ENCODE measurements around the gene LIF.
A peak's percentile ranks its signal among the peaks of the same experiment; 100 is the strongest.

Gene LIF

DNA sequence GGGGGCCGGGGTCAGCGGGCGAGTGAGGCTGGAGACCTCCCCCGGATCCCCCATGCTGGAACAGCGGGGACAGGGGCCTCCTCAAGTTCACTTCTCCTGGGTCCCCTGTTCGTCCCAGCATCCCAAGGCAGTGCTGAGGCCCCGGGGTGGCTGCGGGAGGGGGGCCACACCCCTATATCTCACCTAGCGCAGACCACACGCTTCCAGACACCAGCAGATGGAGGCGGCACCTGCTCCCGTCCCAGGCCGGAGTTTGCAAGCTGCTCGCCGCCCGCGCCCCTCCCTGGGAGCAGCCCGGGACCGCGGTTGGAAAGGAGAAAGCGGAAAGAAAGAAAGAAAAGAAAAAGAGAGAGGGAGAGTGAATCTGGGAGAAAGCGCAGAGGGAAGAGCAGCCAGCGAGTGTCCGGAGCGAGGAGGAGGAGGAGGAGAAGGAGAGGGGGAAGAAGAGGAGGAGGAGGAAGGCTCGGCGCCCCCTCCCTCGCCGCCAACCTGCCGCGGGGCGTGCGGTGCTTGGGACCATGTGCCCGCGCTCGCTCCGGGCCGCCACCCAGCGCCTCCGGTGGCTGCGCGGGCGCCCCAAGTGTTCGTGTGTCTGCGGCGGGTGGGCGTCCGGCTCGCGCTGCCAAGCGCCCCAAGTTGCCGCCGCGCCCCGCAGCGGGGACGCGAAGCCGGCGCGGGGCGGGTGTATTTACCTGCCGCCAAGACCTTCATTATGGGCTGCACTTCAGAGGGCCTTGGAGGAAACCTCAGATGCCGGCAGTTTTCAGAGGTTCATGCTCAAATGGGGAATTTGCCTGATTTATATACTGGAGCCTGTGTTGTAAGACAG is at the start of gene LIF:
Gene LIF, minus strand, starts transcription at position 775 of the 829 bp plus-strand sequence. Its CDS starts 64 bp downstream, at position 711.
- DNase-seq, result peak; percentile 80

DNA sequence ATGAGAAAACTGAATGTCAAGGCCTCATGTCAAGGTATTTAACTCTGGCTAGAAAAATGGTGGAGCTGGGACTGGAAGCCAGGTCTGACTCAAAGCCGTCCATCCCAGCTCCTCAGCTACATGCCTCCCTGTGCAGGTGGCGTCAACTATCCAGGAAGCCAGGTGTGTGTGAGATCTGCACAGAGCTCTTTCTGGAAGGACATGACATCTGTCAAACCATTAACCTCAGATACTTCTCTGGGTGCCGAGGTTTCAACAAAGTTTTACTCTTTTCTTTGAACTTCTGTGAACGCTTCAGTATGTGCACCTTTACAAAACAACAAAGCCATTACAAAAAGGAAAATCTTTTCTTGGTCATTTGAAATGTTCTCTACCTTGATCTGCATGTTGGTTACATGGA is 49.8 kb upstream of the LIF start:
- no peak for DNase-seq

DNA sequence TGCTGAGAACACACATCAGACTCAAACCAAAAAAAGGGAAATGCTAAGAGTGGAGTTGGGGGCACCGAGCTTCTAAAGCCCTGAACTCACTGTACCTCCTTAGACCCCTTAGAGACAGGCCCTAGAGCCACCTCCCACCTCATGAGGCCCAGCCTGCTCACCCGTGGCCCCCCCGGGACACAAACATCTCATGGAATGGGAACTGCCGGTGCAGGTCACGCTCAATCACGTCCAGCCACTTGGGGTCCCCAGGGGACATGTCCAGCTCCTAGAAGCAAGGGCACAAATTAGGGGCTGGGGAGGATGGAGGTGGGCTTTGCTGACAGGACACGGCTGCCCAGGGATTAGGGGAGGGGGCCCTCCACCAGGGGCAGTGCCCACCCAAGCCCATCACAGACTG is 49.0 kb upstream of the LIF start:
- no peak for DNase-seq

DNA sequence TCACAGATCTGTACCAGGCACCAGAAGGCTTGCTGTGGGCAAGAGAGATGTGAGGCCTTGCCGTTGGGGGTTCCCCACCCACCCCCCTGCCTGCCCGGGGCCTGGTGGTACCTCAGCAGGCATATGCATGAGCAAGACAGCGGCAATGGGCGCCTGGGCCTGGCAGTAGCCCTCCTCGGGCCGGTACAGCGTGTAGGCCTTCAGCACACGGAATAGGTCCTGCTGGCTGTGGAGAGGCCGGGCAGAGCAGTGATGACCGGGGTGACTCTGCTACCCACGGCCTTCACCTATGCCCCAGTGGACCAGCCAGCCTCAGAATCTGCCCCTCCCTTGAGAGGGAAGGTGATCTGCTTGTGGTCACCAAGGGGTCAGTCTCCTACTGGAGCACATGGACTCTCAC is 48.3 kb upstream of the LIF start:
- no peak for DNase-seq

DNA sequence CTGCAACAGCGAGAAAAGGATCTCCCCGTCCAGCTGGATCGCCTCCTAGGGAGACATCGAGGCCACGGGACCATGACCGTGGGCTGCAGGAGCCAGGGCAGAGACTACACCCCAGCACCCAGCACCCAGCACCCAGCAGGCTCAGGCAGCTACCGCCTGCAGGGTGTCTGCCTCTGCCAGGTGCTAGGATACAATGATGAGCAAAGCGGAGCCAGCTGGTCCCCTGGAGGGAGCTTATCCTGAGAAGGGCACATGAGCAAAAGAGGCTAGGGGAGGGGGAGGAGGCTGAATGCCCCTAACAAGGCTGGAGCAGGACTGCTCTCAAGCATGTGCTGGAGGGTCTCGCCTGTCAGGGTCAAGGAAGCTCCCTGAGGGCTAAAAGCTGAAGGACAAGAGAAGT is 47.5 kb upstream of the LIF start:
- no peak for DNase-seq

DNA sequence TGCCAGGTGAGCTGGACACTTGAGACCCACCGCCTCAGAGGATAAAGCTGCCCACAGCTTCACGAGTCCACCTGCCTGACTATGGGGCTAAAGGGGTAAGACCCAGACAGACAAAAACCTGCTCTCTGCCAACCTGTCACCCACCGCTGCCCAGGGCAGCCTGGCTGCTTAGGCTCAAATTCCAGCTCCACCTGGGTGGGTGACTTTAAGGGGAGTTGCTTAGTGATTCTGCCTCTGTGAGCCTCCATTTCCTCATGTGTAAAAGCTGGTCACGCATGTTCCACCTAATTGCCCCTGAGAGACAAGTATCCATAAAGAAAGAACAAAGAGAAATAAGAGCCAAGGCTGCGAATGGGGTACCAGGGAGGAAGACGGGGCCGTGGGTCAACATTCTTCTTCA is 46.5 kb upstream of the LIF start:
- DNase-seq, result no peak

DNA sequence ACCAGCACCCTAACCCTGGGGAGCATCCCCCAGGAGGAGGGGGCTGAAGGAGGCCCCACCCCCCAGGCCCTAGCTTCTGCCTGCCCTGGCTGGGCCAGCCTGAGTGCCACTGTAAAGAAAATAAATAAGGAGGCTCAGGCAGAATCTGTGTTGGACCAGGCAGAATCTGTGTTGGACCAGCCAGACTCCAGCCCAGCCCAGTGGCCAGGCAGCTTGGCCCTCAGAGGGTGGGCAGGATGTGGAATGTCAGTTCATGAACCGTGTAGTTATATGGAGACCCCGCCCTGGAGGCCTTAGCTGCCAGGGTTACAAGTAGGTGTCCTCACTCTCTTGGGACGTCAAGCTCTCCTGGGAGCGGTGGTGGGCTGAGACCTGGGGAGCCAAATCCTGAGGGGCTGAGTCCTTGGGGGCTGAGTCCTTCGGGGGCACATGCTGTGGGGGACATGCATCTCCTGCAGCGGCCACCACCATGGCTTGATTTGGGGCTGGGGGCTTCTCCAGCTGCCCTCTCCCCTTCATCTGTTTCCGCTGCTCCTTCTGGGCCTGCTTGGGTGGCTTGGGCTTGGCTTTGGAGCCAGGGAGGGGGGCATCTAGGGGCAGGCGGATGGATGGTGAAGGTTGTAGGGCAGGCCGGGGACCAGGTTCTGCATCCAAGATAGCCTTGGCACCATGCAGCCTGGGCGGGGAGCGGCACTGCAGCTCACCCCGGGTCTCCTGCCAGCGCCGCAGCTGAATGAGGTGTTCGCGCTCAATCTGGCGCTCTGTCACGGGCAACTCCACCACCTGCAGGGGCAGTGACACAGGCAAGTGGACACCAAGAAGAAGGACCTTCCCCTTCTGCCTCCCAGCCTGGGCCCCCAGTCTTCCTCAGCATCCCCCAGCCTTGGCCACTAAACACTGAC is 45.8 kb upstream of the LIF start:
- no peak for DNase-seq

DNA sequence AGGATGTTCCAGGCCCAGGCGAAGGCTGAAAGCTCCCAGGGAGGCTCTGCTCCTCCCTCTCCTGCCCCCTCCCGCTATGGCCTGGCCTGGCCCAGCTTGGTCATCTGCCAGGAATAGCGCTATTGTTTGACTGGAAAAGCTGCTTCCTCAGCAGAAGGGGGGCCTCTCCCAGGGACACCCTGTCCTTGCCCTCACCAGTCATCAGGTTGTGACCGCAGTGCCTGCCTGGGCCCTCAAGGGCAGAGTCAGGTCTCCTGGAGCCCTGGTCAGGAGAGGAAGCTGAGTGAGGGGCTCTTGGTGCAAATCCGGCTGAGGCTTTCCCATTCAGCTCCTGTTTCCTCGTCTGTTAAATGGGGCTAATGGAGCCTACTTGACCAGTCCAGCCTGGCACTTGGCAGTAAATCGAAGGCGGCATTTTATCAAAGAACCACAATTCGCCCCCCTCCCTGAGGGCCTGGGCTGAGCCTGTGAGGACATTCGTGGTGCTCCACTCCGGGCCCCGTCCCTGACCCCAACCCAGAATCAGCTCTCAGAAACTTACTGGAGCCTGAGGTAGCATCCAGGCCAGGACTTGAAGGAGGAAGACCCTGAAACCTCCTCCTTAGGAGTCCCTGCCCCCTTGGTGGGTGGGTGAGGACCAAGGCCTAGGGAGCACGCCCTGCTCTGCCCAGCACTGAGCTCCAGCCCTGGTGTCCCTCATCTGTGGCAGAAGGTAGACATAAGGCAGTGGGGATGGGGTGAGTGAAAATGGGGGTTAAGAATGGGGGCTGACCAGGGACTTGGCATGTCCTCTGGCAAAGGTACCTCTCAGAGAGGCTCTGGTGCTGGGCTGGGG is 44.7 kb upstream of the LIF start:
- DNase-seq, result no peak

DNA sequence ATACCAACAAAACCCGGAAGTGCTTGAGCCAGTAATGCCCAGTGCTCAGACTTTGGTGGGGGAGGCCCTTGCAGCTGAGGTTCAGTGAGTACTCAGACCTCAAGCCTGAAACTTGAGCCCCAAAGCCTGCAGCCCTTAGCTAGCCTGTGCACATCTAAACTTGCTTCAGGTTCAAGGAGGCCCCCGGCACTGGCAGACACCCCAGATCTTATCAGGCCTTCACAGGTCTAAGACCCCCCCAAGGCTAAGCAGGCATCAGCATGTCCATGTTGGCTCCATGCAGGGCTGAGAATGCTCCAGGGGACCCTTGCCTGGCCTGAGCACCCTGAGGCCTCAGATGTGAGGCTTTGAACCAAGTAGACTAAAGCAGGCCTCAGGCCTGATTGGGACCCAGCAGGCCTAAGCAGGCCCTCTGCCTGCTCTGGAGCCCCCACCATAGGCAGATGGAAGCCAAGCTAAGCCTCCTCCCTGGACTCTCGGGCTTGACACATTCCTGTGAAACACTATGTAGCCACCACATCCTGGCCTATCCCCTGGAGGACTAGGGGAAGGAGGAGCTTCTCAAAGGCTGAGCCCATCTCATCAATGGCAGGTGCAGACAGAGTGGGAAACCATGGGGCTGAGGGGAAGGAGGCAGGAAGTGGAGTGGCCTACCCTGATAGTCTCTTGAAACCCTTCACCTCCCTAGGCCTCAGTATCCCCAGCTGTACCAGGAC is 43.9 kb upstream of the LIF start:
- DNase-seq, result no peak

DNA sequence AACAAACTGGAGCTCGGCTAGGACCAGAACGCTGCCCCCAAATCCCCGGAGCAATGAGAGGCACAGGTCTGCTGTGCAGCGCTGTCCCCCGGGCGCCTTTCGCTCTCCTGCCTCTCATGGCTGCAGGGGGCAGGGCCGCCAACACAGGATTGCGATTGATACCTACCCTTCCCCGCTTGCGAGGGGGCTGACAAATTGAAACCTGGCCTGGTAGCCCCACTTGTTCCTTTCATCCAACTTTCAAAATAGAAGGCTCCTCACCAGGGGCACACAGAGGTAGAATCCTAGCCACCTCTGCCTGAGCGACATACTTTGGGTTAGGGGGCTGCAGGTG is 43.4 kb upstream of the LIF start:
- DNase-seq, result no peak

DNA sequence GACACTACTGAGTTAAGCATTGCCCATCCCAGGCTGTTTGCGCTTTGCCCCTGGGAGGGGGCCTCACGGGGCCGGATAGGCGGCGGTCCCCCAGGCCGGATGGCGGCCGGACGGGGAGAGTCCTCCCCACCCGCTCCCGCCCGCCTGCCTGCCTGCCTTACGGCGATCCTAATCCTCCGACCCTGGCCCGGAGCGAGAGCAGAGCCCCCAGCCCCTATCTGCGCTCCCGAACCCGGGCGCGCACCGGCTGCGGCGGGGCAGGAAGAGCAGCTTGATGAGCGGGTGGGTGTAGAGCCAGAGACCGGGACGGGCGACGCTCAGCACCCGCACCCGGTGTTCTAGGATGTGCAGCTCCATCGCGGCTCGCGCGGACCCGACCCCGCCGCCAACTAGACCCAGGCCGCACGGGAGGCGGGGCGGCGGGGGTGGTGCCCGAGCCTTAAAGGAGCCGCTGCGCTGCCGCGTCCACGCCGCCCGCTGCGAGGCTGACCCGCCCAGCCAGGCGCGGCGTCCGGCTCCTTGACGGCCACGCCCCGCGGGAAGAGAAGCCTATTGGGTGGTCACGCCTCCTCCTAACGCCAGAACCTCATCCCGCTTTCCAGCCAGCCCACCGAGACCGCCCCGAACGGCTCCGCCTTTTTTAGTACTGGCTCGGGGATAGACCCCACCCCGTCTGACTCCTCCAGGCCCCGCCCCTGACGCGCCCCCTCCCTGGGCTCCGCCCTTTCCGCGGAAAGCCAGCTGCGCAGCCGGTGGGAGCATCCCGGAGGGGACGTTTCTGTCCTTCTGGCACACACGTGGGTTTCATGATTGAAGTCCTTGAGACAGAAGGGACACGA is 42.8 kb upstream of the LIF start, which contains the start of gene CASTOR1:
Gene CASTOR1, minus strand, starts transcription at position 365 of the 839 bp plus-strand sequence. Its CDS starts 8 bp downstream, at position 357.
- peak; percentile 95 for DNase-seq

DNA sequence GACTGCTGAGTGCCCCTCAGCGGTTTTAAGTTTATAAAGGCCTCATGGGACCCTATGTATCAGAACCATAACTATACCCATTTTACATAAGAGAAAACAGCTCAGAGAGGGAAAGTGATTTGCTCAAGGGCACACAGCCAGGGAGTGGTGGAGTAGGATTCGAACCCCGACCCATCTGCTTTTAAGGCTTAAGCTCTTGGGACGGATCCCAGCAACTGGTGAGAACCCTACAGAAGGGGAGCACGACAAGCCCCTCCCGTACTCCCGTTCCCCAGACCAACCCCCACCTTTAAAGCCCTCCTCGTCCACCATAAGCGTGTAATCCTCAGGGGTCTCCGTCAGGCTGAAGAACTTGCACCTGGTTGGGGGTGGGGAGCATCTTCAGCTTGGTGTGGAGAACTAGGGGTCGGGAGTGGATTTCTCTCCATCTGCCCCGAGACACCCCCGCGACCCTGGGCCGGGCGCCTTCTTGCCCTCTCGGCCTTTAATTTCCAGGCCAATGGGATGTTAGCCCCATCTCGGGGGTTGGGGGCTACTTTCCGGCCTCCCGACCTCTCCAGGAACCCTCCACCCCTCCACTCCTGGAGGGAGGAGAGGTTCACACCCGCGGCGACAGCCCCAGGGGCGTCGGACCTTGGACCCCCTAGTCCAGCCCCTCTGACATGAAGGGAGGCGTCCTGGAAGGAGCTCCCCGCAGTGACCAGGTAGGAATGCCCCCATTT is 42.0 kb upstream of the LIF start:
- no peak for DNase-seq

DNA sequence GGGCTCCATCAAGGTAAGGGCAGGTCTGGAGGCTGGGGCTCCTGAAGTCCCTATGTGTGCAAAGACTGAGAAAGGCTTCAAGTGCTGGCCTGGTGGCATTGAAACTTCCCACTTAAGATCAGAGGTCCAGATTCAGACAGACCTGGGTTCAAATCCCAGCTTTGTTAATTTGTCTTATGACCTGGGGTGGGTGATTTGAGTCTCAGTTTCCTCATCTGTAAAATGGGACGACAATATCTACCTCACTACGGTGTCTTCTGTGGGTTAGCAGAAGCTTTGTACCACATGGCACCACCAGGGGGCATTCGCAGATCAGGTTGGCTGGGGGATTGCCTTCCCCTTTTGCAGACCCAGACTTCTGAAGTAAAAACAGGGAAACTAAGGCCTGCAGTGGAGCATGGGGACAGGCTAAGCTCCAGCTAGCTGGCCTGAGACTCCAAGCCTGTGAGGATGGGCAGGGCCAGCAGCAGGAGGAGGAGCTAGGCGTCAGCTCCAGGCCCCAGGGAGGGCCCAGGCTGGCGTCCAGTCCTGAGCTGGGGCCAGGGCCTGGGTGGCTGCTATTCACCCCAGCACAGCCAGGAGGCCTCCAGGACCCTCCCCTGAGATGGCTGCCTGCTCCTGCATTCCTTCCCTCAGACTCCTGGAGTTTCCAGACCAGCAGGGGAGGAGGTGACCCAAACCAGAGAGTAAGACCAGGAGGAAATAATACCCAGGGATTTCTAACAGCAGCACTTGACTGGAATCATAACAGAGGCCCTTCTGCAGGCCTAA is 41.3 kb upstream of the LIF start:
- peak; percentile 93 for DNase-seq

DNA sequence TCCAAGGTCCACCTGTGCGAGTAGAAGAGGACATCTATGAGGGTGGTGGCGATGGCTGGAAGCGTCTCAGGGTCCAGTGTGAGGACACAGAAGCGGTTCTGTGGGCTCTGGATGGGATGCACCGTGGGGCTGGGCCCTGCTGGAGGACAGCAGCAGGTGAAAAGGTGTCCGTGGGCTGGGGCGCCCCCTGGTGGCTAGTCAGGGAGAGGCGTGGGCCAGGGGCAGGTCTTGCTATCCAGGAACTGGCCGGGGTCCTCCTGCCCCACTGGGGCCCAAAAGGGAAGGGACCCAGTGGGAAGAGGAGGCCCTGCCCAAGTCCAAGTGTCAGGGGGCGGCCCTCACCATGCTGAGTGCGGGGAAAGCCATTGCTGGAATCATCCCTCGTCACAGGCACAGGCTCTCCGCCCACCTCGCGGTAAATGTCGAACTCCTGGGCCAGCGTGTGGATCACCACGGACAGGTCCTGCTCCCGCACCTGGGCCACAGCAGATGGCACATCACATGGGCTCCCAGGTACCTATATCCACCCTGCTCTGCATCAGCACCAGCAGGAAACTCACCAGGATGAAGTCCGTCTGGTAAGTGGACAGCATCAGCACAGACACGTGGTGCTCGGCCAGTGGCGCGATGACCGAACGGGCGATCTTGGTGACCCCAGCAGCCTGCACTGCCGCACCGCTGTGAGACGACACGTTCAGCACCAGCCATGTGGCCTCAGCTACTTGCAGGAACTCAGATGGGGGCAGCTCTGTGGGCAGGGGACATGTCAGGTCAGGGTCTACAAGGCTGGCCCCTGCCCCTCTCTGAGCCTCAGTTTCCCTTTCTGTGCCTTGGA is 40.5 kb upstream of the LIF start:
- DNase-seq, result peak; percentile 92

DNA sequence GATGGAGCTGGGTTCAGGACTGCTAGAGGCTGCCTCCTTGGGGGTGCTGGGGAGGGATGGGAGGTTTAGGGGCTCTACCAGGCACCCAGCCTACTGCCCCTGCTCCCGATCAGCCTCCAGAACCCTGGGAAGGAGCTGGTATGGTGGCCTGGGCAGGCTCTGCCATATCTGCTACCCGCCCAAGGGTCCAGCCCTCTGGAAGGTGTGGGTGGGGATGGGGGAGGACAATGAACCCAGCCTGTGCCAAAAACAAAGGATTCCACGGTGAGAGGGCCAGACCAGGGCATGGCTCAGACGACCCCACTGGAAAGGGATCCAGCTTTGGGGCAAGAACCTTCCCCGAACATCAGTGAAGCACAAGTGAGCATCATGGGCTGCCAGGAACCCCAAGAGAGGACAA is 39.8 kb upstream of the LIF start:
- no peak for DNase-seq

DNA sequence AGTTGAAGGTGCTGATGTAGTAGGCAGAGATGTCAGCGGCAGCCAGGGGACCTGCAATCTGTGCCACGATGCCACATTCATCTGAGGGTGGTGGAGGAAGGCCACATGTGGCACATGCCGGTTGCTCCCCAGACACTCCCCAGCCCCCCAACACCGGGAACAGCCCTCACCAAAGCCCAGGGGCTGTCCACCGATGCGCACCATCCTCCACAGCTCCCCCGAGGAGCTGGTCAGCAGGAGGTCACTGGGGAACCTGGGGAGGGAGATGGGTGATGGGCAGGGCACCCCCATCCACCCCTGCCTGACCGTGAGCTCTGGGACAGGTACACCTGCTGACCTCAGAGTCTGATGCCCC is 39.3 kb upstream of the LIF start:
- DNase-seq, result no peak

DNA sequence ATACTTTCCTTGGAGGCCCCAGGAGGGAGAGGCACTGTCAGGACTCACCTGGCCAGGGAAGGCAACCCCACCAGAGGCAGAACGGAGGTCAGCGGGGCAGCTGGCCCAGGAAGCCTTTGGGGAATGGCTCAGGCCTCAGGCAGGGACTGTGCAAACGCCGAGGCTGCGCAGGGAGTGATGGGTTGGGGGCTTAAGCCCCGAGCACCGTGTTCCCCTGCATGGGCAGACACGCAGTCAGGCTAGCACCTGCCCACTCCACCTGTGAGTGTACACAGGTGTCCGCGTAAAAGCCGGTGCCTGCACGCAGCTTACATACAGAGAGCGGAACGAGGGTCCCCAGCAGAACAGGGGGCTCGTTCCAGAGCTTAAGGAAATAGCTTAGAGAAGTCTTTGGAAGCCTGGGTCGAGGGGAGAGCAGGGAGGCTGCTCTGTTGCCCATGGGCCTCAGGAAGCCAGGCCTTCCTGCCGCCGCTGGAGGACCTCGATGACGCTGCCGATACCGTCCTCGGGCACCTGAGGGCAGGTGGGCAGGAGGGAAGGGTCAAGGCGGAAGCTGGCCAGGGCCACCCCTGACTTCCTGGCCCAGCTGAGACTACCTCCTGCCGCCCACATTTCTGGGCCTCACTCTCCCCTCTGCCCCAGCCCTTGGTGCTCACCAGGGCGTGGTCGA is 38.8 kb upstream of the LIF start:
- DNase-seq, result no peak

DNA sequence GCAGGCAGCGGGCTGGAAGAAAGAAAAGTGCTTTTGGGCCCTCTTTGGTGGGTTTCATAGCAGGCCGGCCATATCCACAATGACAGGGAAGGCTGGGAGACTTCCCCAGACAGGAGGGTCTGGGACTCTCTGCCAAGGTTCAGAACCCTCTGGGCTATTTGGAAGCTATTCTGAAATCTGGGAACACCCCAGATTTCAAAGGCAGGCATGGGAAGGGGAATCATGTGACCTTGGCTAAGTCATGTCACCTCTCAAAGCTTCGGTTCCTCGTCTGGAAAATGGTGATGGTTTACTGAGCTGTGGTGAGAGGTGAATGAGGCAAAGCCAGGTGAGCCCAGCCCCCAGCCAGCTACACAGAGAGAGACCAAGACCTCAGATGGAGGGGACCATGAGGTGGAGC is 38.1 kb upstream of the LIF start:
- no peak for DNase-seq

DNA sequence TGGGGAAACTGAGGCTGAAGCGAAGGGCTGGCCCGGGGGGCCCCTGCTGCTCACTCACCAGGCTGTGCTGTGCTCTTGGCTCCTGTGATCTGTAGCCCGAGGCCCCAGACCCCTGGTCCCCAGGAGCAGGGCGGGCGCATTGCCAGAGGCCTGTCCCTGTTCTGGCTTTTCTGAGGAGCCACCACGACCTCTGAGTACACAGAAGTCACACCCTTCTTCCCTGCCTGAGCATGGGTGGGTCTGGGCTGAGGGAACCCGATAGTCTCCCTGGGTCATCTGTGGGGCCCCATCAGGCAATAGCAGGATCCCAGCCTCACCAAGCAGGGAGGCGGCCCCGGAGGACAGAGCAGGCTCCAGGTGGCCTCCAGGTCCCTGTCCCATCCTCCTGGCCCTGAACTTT is 37.6 kb upstream of the LIF start:
- no peak for DNase-seq
